ENCODE data around the gene GOLGA1.

Gene GOLGA1

DNA sequence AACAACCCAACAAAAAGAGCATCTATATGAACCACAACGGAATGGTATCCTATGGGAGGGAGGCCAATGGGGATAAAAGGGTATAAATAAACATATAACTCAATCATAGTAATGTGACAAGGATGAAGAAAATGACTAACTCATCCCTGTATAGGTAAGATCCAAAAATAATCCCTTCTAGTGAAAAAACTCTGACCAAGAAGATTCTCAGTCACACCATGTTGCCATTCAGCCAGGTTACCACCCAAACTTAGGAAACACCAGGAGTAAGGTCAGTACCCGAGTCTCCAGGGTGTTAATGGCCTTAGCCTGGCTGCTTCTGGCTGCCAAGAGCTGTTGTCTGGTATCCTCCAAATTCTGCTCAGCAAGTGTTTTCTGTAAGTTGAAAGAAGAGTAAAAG lies 32.8 kb downstream of the GOLGA1 start:
- Histone ChIP-seq H3K27ac (ENCODE audit: low read depth, low read length) (no peak overlapping the region), H3K4me3 (ENCODE audit: low read depth in 1 of 5, low read length in 5 of 5) (no peak overlapping the region), H3K4me1 (ENCODE audit: control insufficient read depth in 5 of 5, insufficient read depth in 5 of 5, low read length in 5 of 5) (peaks cover 0 to 16% (median 13%) of the 10 kb centered on the region in 5 donors), H3K36me3 (ENCODE audit: control insufficient read depth in 5 of 5, insufficient read depth in 5 of 5, low read length in 5 of 5) (peaks cover 6 to 43% (median 28%) of the 10 kb centered on the region in 5 donors), H3K9me3 (ENCODE audit: control insufficient read depth in 5 of 5, low read length in 5 of 5) (no peaks in the 10 kb centered on the region), H3K9ac (ENCODE audit: low read length in 5 of 5) (no peak overlapping the region), H3K27me3 (ENCODE audit: control insufficient read depth in 5 of 5, insufficient read depth in 4 of 5, low read length in 5 of 5) (no peaks in the 10 kb centered on the region)

DNA sequence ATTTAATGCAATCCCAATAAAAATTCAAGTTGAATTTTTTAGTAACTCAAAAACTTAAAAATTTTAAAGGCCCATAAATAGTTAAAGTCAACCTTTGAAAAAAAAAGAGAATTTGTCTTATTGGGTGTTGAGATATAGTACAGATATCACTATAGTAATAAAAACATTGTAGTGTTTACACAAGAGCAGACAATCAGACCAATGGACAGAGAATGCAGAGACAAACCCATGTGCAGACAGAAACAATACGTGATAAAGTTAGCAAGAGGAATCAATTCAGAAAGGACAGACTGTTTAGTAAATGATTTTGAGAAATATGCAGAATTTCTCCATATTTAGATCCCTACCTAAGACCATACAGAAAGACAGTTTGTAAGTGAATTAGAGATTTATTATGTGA lies 33.9 kb downstream of the GOLGA1 start:
- Histone ChIP-seq H3K27me3 (ENCODE audit: control insufficient read depth in 5 of 5, insufficient read depth in 4 of 5, low read length in 5 of 5) (no peaks in the 10 kb centered on the region), H3K9me3 (ENCODE audit: control insufficient read depth in 5 of 5, low read length in 5 of 5) (no peaks in the 10 kb centered on the region), H3K4me3 (ENCODE audit: low read depth in 1 of 5, low read length in 5 of 5) (no peak overlapping the region), H3K27ac (ENCODE audit: low read depth, low read length) (no peak overlapping the region), H3K4me1 (ENCODE audit: control insufficient read depth in 5 of 5, insufficient read depth in 5 of 5, low read length in 5 of 5) (peaks cover 0 to 18% (median 13%) of the 10 kb centered on the region in 5 donors), H3K9ac (ENCODE audit: low read length in 5 of 5) (no peak overlapping the region), H3K36me3 (ENCODE audit: control insufficient read depth in 5 of 5, insufficient read depth in 5 of 5, low read length in 5 of 5) (peaks cover 6 to 40% (median 28%) of the 10 kb centered on the region in 5 donors)

DNA sequence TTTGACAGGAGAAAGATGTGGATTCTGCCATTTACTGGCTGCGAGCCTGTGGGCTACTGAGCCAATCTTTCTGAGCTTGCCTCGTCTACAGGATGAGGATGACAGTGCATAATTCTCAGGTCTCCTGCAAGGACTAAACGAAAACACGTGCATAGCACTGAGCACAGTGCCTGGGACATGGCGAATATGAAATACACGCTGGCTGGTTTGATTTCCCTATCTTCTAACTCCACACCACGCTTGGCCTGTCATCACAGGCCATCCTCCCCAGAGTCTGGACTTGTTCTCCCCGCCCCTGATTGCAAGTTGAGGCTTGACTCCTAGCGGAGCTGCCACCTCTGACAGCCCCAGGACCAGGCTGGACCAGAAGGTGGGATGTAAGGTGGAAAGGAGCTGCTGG lies 41.0 kb downstream of the GOLGA1 start:
- Histone ChIP-seq H3K4me1 (ENCODE audit: control insufficient read depth in 5 of 5, insufficient read depth in 5 of 5, low read length in 5 of 5) (peaks cover 0 to 17% (median 0%) of the 10 kb centered on the region in 5 donors), H3K4me3 (ENCODE audit: low read depth in 1 of 5, low read length in 5 of 5) (no peak overlapping the region), H3K9me3 (ENCODE audit: control insufficient read depth in 5 of 5, low read length in 5 of 5) (no peaks in the 10 kb centered on the region), H3K27ac (ENCODE audit: low read depth, low read length) (no peak overlapping the region), H3K9ac (ENCODE audit: low read length in 5 of 5) (no peak overlapping the region), H3K27me3 (ENCODE audit: control insufficient read depth in 5 of 5, insufficient read depth in 4 of 5, low read length in 5 of 5) (no peaks in the 10 kb centered on the region), H3K36me3 (ENCODE audit: control insufficient read depth in 5 of 5, insufficient read depth in 5 of 5, low read length in 5 of 5) (peaks cover 13 to 57% (median 43%) of the 10 kb centered on the region in 5 donors)

DNA sequence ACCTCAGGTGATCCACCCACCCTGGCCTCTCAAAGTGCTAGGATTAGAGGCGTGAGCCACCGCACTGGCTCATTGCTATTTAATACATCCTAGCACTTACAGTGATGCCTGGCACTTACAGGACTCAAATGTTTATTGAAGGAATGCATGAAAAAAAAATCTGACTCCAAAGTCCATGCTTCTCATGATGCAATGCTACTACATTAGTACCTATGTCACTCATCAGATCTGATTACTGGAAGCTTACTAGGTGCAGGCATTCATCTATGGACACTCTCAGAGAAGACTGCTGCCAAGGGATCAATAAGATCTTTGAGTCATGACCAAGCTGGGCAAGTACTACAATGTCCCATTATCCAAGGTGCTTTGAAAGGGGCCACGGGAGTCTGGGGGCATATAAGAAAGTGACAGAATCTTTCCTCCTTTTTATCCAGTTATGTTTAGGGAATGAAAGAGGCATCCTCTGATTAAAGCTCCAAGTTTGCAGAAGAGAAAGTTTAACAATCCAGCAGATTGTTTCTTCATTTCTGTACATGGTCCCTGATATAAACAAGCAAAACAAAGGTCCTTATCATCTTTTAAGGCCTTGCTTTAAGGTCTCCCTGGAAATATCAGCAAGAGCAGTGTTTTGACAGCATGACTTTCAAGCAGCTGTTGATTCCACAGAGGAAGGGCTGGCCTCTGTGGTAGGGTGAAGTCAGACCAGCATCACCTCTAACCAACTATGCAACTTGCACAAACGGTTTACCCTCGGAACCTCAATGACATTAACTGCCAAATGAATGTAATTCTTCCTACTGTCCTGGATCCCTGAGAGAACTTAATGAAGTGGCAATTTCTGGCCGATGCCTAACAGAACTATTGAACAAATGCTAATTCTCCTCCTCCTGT lies 43.1 kb downstream of the GOLGA1 start:
- Histone ChIP-seq H3K27ac (ENCODE audit: low read depth, low read length) (no peak overlapping the region), H3K27me3 (ENCODE audit: control insufficient read depth in 5 of 5, insufficient read depth in 4 of 5, low read length in 5 of 5) (no peaks in the 10 kb centered on the region), H3K4me1 (ENCODE audit: control insufficient read depth in 5 of 5, insufficient read depth in 5 of 5, low read length in 5 of 5) (peaks cover 0 to 17% (median 0%) of the 10 kb centered on the region in 5 donors), H3K9me3 (ENCODE audit: control insufficient read depth in 5 of 5, low read length in 5 of 5) (no peaks in the 10 kb centered on the region), H3K4me3 (ENCODE audit: low read depth in 1 of 5, low read length in 5 of 5) (no peak overlapping the region), H3K9ac (ENCODE audit: low read length in 5 of 5) (no peak overlapping the region), H3K36me3 (ENCODE audit: control insufficient read depth in 5 of 5, insufficient read depth in 5 of 5, low read length in 5 of 5) (peaks cover 12 to 70% (median 55%) of the 10 kb centered on the region in 5 donors)

DNA sequence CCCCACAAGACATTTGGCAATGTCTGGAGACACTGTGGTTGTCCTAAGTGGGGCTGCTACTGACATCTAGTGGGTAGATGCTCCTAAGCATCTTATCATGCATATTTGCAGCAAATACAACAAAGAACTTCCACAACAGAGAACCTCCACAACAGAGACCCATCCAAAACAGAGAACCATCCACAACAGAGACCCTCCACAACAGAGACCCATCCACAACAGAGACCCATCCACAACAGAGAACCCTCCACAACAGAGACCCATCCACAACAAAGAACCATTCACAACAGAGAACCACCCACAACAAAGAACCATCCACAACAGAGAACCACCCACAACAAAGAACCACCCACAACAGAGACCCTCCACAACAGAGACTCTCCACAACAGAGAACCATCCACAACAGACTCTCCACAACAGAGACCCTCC lies 46.1 kb downstream of the GOLGA1 start:
- Histone ChIP-seq H3K9me3 (ENCODE audit: control insufficient read depth in 5 of 5, low read length in 5 of 5) (no peaks in the 10 kb centered on the region), H3K27me3 (ENCODE audit: control insufficient read depth in 5 of 5, insufficient read depth in 4 of 5, low read length in 5 of 5) (no peaks in the 10 kb centered on the region), H3K9ac (ENCODE audit: low read length in 5 of 5) (peak overlapping the region in 1 of 5 donors; percentile 2), H3K4me3 (ENCODE audit: low read depth in 1 of 5, low read length in 5 of 5) (no peak overlapping the region), H3K27ac (ENCODE audit: low read depth, low read length) (no peak overlapping the region), H3K36me3 (ENCODE audit: control insufficient read depth in 5 of 5, insufficient read depth in 5 of 5, low read length in 5 of 5) (peaks cover 10 to 89% (median 63%) of the 10 kb centered on the region in 5 donors), H3K4me1 (ENCODE audit: control insufficient read depth in 5 of 5, insufficient read depth in 5 of 5, low read length in 5 of 5) (peaks cover 0 to 8% (median 0%) of the 10 kb centered on the region in 5 donors)

DNA sequence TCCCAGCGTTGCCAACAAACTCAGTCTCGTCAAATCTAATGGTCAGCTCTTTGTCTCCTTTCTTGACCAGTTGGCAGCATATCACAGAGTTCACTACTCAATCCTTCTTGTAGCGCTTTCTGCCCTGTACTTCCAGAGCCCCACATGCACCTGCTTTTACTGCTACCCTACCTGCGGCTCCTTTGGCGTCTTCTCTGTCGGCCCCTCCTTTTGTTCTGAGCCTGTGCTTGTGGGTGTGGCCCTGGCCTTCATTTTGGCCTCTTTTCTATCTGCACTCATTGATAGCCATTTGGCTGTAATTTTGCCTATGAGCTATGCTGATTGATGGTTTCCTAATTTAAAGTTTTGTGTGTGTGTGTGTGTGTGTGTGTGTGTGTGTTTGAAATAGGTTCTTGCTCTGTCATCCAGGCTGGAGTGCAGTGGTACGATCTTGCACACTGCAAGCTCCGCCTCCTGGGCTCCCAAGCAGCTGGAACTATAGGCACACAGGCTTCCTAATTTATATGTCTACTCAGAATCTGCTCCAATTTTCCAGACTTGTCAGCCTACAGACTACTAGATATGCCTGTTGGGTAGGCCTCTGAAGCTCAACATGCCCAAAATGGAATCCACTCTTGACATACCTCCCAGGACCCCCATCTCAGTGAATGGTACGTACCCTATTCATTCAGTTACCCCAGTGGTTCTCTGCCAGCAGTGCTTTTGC lies 46.7 kb downstream of the GOLGA1 start:
- no peak overlapping the region for H3K27ac ChIP-seq (ENCODE audit: low read depth, low read length)
- peaks cover 10 to 89% (median 63%) of the 10 kb centered on the region in 5 donors for H3K36me3 ChIP-seq (ENCODE audit: control insufficient read depth in 5 of 5, insufficient read depth in 5 of 5, low read length in 5 of 5)

DNA sequence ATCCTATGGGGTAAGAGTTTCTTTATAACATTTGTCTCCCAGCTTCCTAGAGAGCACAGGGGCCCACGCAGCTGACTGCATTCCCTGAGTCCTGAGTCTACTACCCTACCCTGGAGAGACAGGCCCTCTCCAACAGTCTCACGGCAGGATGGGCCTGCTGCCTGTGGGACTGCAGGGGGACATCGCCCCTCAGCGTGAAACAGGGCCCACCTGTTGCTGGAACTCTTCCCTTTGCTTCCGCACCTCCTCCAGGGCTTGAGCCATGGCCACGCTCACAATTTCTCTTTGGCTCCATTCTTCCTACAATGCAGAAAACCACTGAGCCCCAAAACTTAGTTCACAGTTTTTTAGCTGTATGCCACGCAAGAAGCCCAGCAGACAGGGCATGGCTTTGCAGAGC lies 50.7 kb downstream of the GOLGA1 start:
- no peak overlapping the region for H3K4me3 ChIP-seq (ENCODE audit: low read depth in 1 of 5, low read length in 5 of 5)
- H3K27ac ChIP-seq (ENCODE audit: low read depth, low read length), result no peak overlapping the region
- no peaks in the 10 kb centered on the region for H3K9me3 ChIP-seq (ENCODE audit: control insufficient read depth in 5 of 5, low read length in 5 of 5)
- no peak overlapping the region for H3K9ac ChIP-seq (ENCODE audit: low read length in 5 of 5)
- H3K36me3 ChIP-seq (ENCODE audit: control insufficient read depth in 5 of 5, insufficient read depth in 5 of 5, low read length in 5 of 5), result peaks cover 0 to 93% (median 72%) of the 10 kb centered on the region in 5 donors
- peaks cover 0 to 10% (median 3%) of the 10 kb centered on the region in 5 donors for H3K4me1 ChIP-seq (ENCODE audit: control insufficient read depth in 5 of 5, insufficient read depth in 5 of 5, low read length in 5 of 5)
- H3K27me3 ChIP-seq (ENCODE audit: control insufficient read depth in 5 of 5, insufficient read depth in 4 of 5, low read length in 5 of 5), result no peaks in the 10 kb centered on the region

More for the DNA sequence above, 46.7 kb downstream of the GOLGA1 start:
- Histone ChIP-seq H3K9ac (ENCODE audit: low read length in 5 of 5) (no peak overlapping the region), H3K4me1 (ENCODE audit: control insufficient read depth in 5 of 5, insufficient read depth in 5 of 5, low read length in 5 of 5) (peaks cover 0 to 8% (median 0%) of the 10 kb centered on the region in 5 donors), H3K27me3 (ENCODE audit: control insufficient read depth in 5 of 5, insufficient read depth in 4 of 5, low read length in 5 of 5) (no peaks in the 10 kb centered on the region), H3K9me3 (ENCODE audit: control insufficient read depth in 5 of 5, low read length in 5 of 5) (no peaks in the 10 kb centered on the region), H3K4me3 (ENCODE audit: low read depth in 1 of 5, low read length in 5 of 5) (no peak overlapping the region)

DNA sequence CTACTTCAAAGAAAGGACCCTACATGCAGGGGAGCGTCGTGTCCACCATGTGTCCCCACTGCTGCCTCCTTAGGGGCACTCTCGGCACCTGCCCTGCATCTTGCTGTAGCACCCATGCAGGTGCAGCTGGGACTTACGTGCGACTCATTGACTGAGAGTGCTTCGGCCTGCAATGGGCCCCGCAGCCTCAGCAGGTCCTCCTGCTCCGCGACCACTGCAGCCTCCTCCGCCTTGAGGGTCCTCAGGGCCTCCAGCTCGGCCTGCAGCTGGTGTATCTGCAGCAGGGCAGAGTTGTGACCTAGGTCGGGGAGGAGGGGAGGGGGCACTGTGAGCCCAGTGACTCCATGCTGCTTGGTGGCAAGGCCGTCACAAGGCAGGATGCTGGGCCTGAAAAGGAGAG lies 51.9 kb downstream of the GOLGA1 start:
- Histone ChIP-seq H3K9me3 (ENCODE audit: control insufficient read depth in 5 of 5, low read length in 5 of 5) (no peaks in the 10 kb centered on the region), H3K27me3 (ENCODE audit: control insufficient read depth in 5 of 5, insufficient read depth in 4 of 5, low read length in 5 of 5) (no peaks in the 10 kb centered on the region), H3K4me3 (ENCODE audit: low read depth in 1 of 5, low read length in 5 of 5) (no peak overlapping the region), H3K4me1 (ENCODE audit: control insufficient read depth in 5 of 5, insufficient read depth in 5 of 5, low read length in 5 of 5) (peaks cover 0 to 10% (median 3%) of the 10 kb centered on the region in 5 donors), H3K27ac (ENCODE audit: low read depth, low read length) (no peak overlapping the region), H3K36me3 (ENCODE audit: control insufficient read depth in 5 of 5, insufficient read depth in 5 of 5, low read length in 5 of 5) (peaks cover 0 to 95% (median 72%) of the 10 kb centered on the region in 5 donors), H3K9ac (ENCODE audit: low read length in 5 of 5) (no peak overlapping the region)

DNA sequence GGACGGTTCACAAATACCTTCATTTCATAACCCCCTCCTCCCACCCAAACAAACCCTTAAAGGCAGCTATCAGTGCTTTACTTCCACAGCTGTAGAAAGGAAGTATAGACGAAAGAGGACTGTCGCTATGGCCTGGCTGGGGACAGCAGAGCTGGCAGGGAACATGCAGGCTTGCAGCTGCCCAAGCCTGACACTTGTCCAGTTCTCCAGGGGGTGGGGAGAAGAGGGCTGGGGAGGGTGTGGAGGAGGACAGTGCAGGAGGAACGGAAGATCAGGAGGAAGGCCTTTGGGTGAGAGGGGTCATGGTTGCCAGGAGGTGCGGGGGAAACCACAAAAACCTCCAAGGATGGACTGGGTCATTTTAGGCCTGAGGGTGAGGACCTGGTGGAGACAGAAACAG lies 53.1 kb downstream of the GOLGA1 start:
- H3K9me3 ChIP-seq (ENCODE audit: control insufficient read depth in 5 of 5, low read length in 5 of 5), result no peaks in the 10 kb centered on the region
- H3K27me3 ChIP-seq (ENCODE audit: control insufficient read depth in 5 of 5, insufficient read depth in 4 of 5, low read length in 5 of 5), result no peaks in the 10 kb centered on the region
- no peak overlapping the region for H3K27ac ChIP-seq (ENCODE audit: low read depth, low read length)
- H3K9ac ChIP-seq (ENCODE audit: low read length in 5 of 5), result no peak overlapping the region
- H3K4me3 ChIP-seq (ENCODE audit: low read depth in 1 of 5, low read length in 5 of 5), result no peak overlapping the region
- H3K4me1 ChIP-seq (ENCODE audit: control insufficient read depth in 5 of 5, insufficient read depth in 5 of 5, low read length in 5 of 5), result peaks cover 0 to 10% (median 3%) of the 10 kb centered on the region in 5 donors
- peaks cover 0 to 83% (median 67%) of the 10 kb centered on the region in 5 donors for H3K36me3 ChIP-seq (ENCODE audit: control insufficient read depth in 5 of 5, insufficient read depth in 5 of 5, low read length in 5 of 5)
